D721Med (cell line): Measurements from ENCODE around the gene UBASH3B.

Source experiments
- DNase-seq: peaks from one replicate; pipeline ENCODE4 v3.0.0; 2011; ENCODE audit warnings: low spot score; ENCODE audit not compliant: insufficient read length
- FAIRE-seq: peaks from 2 replicates; lab custom pipeline; 2011; peaks lifted over from hg19 to GRCh38; lab: Jason Lieb, UNC
- CTCF ChIP-seq: IDR thresholded peaks from 2 replicates; pipeline ENCODE4 v1.5.1; 2012; ENCODE audit warnings: mild to moderate bottlenecking, control low read depth; ENCODE audit not compliant: insufficient read depth; ENCODE audit errors: missing control alignments

Gene UBASH3B

GRCh38 chr11:122744357-122744756, 88.8 kb downstream of the UBASH3B start:
- DNase-seq, result no peak
- no peak for FAIRE-seq
- TF ChIP-seq CTCF, result no peak

DNA sequence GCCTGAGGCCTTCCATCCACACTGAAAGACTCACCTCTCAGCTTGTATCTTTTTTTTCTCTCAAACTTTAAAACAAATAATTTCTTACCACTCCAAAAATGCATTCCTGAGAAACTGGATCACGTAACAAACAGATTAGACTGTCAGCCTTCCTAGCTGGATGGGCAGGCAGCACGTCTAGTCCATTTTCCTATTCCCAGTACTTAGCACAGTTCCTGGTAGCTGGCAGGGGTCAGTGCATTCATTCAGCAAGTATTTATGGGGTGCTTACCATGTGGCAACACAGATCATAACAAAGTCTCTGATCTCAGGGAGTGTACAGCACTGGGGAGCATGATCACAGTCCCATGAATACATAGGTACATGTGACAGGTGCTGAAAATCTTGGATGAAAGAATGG, 89.6 kb downstream of the UBASH3B start:
- no peak for TF ChIP-seq CTCF
- FAIRE-seq (no peak), DNase-seq (no peak)

DNA sequence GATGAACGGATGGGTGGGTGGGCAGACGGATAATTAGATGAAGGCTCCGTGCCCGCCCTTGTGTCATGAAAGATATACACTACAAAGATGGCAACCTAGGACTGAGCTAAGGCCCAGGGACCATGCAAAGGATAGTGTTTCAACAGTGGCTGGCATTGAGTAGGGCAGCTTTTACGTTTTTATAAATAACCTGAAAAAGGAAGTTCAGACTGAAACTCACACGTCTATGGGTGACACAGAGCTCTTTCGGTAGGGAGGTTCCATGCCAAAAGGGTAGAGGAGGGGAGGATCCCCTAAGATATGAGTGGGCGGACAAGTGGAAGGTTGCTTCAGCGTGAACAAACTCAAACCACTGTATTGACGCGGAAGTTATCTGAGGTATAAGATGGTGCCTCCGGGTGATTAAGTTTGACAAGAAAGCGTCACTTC, 90.5 kb downstream of the UBASH3B start:
- FAIRE-seq (no peak), DNase-seq (no peak)
- no peak for TF ChIP-seq CTCF

GRCh38 chr11:122746611-122747244, 91.2 kb downstream of the UBASH3B start:
- DNase-seq (no peak), FAIRE-seq (no peak)

GRCh38 chr11:122747351-122747781, 91.8 kb downstream of the UBASH3B start:
- DNase-seq (no peak), FAIRE-seq (no peak)
- TF ChIP-seq CTCF, result no peak

More at GRCh38 chr11:122746611-122747244, 91.2 kb downstream of the UBASH3B start:
- no peak for TF ChIP-seq CTCF

- FAIRE-seq, result no peak
- TF ChIP-seq CTCF, result no peak
- no peak for DNase-seq
These were observed 93.6 kb downstream of the UBASH3B start for GRCh38 chr11:122749005-122749687.

GRCh38 chr11:122750049-122750448, 94.5 kb downstream of the UBASH3B start:
- TF ChIP-seq CTCF, result no peak
- no peak for FAIRE-seq

More at GRCh38 chr11:122750049-122750448, 94.5 kb downstream of the UBASH3B start:
- DNase-seq, result no peak
